Gastrocnemius medialis (tissue), 4 donors: Measurements from ENCODE around the gene BDKRB1.

Source experiments
- POLR2A ChIP-seq, 2 donors: fragments of 450-650 bp; IDR thresholded peaks; one replicate each; pipeline ENCODE4 v1.6.1; 2017; ENCODE audit warnings: antibody characterized with exemption in 2 of 2, mild to moderate bottlenecking in 2 of 2, moderate library complexity in 2 of 2
- TF ChIP-seq, protein P1 (sequence below), 5 experiments: fragments of 450-650 bp in 3 of 5; fragments of 200-600 bp in 2 of 5; sonication (generic) in 2 of 5; IDR thresholded peaks in 4 of 5; conservative IDR thresholded peaks in 1 of 5; 1 replicate in 4 of 5; 2 replicates in 1 of 5; pipeline ENCODE4 v1.5.1; 2016 to 2019; ENCODE audit warnings: antibody characterized with exemption in 5 of 5, mild to moderate bottlenecking in 3 of 5, moderate library complexity in 3 of 5

GRCh38 chr14:96280104-96280503 is 24.1 kb downstream of the BDKRB1 start:
- TF ChIP-seq, protein P1, sequence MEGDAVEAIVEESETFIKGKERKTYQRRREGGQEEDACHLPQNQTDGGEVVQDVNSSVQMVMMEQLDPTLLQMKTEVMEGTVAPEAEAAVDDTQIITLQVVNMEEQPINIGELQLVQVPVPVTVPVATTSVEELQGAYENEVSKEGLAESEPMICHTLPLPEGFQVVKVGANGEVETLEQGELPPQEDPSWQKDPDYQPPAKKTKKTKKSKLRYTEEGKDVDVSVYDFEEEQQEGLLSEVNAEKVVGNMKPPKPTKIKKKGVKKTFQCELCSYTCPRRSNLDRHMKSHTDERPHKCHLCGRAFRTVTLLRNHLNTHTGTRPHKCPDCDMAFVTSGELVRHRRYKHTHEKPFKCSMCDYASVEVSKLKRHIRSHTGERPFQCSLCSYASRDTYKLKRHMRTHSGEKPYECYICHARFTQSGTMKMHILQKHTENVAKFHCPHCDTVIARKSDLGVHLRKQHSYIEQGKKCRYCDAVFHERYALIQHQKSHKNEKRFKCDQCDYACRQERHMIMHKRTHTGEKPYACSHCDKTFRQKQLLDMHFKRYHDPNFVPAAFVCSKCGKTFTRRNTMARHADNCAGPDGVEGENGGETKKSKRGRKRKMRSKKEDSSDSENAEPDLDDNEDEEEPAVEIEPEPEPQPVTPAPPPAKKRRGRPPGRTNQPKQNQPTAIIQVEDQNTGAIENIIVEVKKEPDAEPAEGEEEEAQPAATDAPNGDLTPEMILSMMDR (IDR thresholded peaks at IDR 0.05 in 4 of 5, conservative IDR thresholded peaks at IDR 0.05 in 1 of 5): no peak
- TF ChIP-seq POLR2A (IDR thresholded peaks at IDR 0.05): no peak
